Tibial artery (tissue), 4 donors: ENCODE results near the gene TGM3.

Source experiments
- DNase-seq, 2 donors: peaks; one replicate each; pipeline ENCODE4 v3.0.0-alpha.2; 2019
- H3K27ac ChIP-seq, 2 donors: fragments of 200-600 bp; sonication (generic) in 1 of 2; 1 replicate in 1 of 2; 2 replicates in 1 of 2; pipeline ENCODE4 v1.5.1; 2018 to 2019; ENCODE audit warnings: mild to moderate bottlenecking in 1 of 2
- H3K27me3 ChIP-seq, 2 donors: fragments of 200-600 bp; sonication (generic) in 1 of 2; one replicate each; pipeline versions ENCODE4 v1.5.1 to v1.6.0; 2016 to 2019
- H3K36me3 ChIP-seq, 3 donors: fragments of 200-600 bp; sonication (generic) in 2 of 3; one replicate each; pipeline ENCODE4 v1.5.1; 2016 to 2019; ENCODE audit warnings: mild to moderate bottlenecking in 2 of 3
- H3K4me1 ChIP-seq, 4 donors: fragments of 200-600 bp; sonication (generic) in 2 of 4; 1 replicate in 3 of 4; 2 replicates in 1 of 4; pipeline ENCODE4 v1.5.1; 2016 to 2019
- H3K4me3 ChIP-seq, 2 donors: fragments of 200-600 bp; sonication (generic) in 1 of 2; 1 replicate in 1 of 2; 2 replicates in 1 of 2; pipeline ENCODE4 v1.5.1; 2018 to 2019; ENCODE audit warnings: mild to moderate bottlenecking in 2 of 2
- H3K9me3 ChIP-seq, 3 donors: fragments of 200-600 bp; sonication (generic) in 1 of 3; one replicate each; pipeline ENCODE4 v1.5.1; 2016 to 2019
- CTCF ChIP-seq, 2 experiments: fragments of 200-600 bp in 1 of 2; fragments of 450-650 bp in 1 of 2; IDR thresholded peaks; one replicate each; pipeline ENCODE4 v1.5.1; 2017 to 2019; ENCODE audit warnings: antibody characterized with exemption in 2 of 2, mild to moderate bottlenecking in 1 of 2, moderate library complexity in 1 of 2
- intact Hi-C: fragments of 100-400 bp; cut with DNase I; formaldehyde crosslinking; loops from one replicate; pipeline ENCODE4 v1.15.0; 2023; ENCODE audit warnings: low total_unique reads

TGM3 gene

GRCh38 chr20:2386516-2387179 lies 90.8 kb downstream of the TGM3 start:
- H3K4me3 ChIP-seq = no peak overlapping the region
- no peak for TF ChIP-seq CTCF (IDR thresholded peaks at IDR 0.05)
- no peak overlapping the region for H3K27ac ChIP-seq
- peaks cover 0 to 2% of the 10 kb centered on the region in 2 donors for H3K27me3 ChIP-seq
- H3K36me3 ChIP-seq = no peaks in the 10 kb centered on the region
- no peak for DNase-seq
- H3K9me3 ChIP-seq = peaks cover 0 to 22% (median 5%) of the 10 kb centered on the region in 3 donors
- intact Hi-C loops = no loop called here
- no peaks in the 10 kb centered on the region for H3K4me1 ChIP-seq

- no peak for DNase-seq
- Histone ChIP-seq H3K27ac (no peak overlapping the region), H3K9me3 (peaks cover 0 to 22% (median 5%) of the 10 kb centered on the region in 3 donors), H3K4me1 (no peaks in the 10 kb centered on the region), H3K4me3 (no peak overlapping the region), H3K27me3 (peaks cover 0 to 2% of the 10 kb centered on the region in 2 donors), H3K36me3 (no peaks in the 10 kb centered on the region)
- intact Hi-C loops = no loop called here
- TF ChIP-seq CTCF (IDR thresholded peaks at IDR 0.05) = no peak
These were observed 91.4 kb downstream of the TGM3 start for GRCh38 chr20:2387180-2387577.

GRCh38 chr20:2387580-2387979 lies 91.8 kb downstream of the TGM3 start:
- H3K27ac ChIP-seq = no peak overlapping the region
- no peak for DNase-seq
- no peaks in the 10 kb centered on the region for H3K36me3 ChIP-seq
- H3K27me3 ChIP-seq = peaks cover 0 to 2% of the 10 kb centered on the region in 2 donors
- TF ChIP-seq CTCF (IDR thresholded peaks at IDR 0.05) = no peak
- H3K4me3 ChIP-seq = no peak overlapping the region
- intact Hi-C loops = no loop called here
- peaks cover 0 to 22% (median 5%) of the 10 kb centered on the region in 3 donors for H3K9me3 ChIP-seq
- no peaks in the 10 kb centered on the region for H3K4me1 ChIP-seq
